ENCODE data around the gene UBL7.

The UBL7 gene

DNA sequence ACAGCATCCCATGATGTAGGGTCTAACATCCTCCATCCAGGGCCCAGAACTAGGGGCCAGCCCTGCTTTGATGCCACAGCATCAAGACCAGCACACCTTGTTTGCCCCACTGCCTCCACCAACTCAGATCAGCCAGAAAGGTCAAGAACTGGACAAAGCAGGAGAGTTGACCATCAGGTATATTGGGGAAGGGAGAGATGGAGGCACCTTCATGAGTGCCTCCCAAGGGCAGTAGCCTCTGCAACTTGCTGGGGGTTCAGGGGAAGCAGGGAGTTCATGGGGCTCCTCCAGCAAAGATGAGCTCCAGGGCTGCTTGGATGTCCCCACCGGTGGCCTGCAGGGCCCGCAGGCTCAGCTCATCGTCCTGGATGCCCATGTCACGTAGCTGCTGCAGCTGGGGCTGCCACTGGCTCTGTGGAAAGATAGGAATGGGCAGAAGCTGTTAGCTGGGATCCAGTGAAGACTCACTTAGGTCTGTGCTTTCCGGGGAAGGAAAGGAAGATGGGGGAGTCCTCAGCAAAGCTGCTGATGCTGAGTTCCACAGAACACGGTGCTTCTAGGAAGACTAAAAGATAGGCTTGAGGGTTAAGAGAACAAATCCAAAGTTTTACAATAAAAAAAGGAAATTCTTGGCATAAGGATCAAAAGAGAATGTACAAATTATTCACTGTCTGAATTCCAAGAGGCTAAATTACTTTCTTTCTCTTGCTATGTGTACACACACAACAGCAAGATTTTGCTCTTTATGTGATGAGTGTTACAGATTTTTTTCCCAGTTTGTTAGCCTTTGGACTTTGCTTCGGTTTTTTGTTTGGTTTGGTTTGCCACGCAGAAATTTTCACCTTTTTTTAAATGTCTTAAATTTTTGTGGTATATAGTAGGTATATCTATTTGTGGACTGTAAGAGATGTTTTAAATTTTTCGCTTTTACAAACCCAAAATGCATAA is 14.9 kb downstream of the UBL7 start:
- no peak overlapping the region for H3K4me3 ChIP-seq (ENCODE audit: low read depth, low read length)
- in situ Hi-C loops (cut with HindIII; ENCODE audit: low sequenced_read_pairs) = no loop called here
- DNase-seq (ENCODE audit: low read depth) = no peak
- TF ChIP-seq, protein P1, sequence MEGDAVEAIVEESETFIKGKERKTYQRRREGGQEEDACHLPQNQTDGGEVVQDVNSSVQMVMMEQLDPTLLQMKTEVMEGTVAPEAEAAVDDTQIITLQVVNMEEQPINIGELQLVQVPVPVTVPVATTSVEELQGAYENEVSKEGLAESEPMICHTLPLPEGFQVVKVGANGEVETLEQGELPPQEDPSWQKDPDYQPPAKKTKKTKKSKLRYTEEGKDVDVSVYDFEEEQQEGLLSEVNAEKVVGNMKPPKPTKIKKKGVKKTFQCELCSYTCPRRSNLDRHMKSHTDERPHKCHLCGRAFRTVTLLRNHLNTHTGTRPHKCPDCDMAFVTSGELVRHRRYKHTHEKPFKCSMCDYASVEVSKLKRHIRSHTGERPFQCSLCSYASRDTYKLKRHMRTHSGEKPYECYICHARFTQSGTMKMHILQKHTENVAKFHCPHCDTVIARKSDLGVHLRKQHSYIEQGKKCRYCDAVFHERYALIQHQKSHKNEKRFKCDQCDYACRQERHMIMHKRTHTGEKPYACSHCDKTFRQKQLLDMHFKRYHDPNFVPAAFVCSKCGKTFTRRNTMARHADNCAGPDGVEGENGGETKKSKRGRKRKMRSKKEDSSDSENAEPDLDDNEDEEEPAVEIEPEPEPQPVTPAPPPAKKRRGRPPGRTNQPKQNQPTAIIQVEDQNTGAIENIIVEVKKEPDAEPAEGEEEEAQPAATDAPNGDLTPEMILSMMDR (IDR thresholded peaks at IDR 0.05; ENCODE audit: low read depth, low read length, missing control alignments) = no peak

DNA sequence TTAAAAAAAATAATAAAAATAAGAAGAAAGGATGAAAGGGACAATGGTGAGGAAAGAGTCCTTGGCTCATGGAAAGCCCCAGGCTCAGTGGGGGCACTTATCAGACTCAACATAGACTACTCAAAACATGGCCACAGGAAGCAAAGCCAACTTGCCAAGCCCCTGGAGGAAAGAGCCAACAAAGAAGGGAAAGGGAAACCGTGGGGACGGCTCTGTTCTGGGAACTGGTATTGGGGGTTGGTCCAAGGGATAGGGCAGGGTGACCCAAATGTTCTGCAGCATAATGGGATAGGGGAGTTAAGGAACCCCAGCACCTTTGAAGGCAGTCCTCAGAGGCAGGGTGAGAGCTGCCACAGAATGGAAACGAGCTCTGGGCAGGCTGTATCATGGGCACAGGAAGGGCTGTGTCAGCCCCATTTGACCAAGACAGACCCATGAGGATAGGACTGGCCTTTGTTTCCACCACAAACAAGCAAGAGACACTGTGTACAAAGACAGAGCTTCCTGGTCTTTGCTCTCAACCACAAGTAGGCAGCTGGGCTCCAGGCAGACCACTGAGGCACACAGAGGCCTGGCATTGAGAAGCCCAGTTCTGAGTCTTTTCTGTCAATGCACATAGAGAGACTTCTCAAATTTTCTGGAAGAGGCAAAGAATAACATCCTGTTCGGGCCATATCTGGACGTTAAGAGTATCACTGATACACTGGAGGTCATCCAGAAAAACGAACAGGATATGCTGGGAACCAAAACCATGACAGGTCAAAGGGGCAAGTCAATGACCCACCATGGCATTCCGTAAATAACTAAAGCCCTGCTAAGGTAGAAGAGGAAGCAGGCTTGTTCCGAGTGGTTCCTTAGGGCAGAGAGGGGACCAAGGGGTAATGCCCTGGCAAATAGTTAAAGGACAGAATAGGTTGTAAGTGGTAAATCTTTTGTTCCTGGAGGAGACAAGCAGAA is 16.6 kb downstream of the UBL7 start:
- in situ Hi-C loops (cut with HindIII; ENCODE audit: low sequenced_read_pairs) = no loop called here

DNA sequence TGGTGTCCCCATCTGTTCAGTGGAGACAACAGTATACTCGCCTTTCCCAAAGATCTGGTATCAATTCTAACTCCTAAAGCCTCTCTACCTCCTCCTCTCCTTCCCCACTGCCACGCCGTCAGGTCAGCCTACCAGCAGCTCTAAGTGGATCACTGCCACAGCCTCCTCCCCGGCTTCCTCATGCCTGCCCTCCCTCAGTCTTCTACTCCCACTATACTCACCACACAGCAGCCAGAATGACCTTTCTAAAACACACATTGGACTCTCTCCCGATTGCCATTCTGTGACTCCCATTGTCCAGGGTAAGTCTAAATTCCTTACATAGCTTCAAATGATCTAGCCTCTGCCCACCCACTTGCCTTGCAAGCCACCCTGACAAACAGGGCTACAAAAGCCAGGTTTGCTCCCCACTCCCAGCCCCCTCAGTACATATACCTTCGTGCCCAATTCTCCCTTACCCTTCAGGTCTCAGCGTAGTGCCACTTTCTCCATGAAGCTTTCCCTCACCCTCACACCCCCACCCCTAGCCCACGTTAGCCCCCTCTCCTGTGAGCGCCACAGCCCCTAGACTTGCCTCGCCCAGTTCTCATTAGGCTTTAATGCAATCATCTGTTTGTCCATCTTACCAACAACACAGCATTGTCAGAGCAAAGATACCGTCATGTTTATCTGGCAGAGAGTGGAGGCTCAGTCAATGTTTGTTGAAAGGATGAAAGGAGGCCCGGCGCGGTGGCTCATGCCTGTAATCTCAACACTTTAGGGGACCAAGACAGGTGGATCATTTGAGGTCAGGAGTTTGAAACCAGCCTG is 17.7 kb downstream of the UBL7 start:
- H3K4me3 ChIP-seq (ENCODE audit: low read depth, low read length) = no peak overlapping the region
- in situ Hi-C loops (cut with HindIII; ENCODE audit: low sequenced_read_pairs) = no loop called here
- DNase-seq (ENCODE audit: low read depth) = no peak
- TF ChIP-seq, protein P1 (IDR thresholded peaks at IDR 0.05; ENCODE audit: low read depth, low read length, missing control alignments) = no peak

More for the DNA sequence above, 16.6 kb downstream of the UBL7 start:
- DNase-seq (ENCODE audit: low read depth) = no peak
- no peak overlapping the region for H3K4me3 ChIP-seq (ENCODE audit: low read depth, low read length)
- TF ChIP-seq, protein P1 (IDR thresholded peaks at IDR 0.05; ENCODE audit: low read depth, low read length, missing control alignments) = no peak

- DNase-seq (ENCODE audit: low read depth) = no peak
- in situ Hi-C loops (cut with HindIII; ENCODE audit: low sequenced_read_pairs) = no loop called here
- TF ChIP-seq, protein P1 (IDR thresholded peaks at IDR 0.05; ENCODE audit: low read depth, low read length, missing control alignments) = no peak
- no peak overlapping the region for H3K4me3 ChIP-seq (ENCODE audit: low read depth, low read length)
Observed at GRCh38 chr15:74442604-74443003, 18.4 kb downstream of the UBL7 start.

DNA sequence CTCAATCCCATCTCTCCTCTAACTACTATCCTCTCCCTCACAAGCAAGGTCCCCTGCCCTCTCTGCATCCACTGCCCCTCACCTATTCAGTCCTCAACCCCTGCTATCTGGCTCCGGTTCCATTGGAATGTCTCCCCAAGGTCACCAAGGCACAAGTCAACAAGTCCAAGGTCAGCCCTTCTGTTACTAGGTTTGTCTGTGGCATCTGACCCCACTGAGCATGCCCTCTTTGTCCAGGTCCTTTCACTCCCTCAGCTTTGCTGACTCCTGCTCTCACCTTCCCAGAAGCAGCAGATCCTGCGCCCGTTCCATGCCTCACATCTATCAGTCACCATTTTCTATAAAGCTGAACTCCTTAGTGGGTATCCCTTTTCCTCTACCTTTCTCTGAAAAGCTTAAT is 18.9 kb downstream of the UBL7 start:
- TF ChIP-seq, protein P1 (IDR thresholded peaks at IDR 0.05; ENCODE audit: low read depth, low read length, missing control alignments) = no peak
- DNase-seq (ENCODE audit: low read depth) = no peak
- in situ Hi-C loops (cut with HindIII; ENCODE audit: low sequenced_read_pairs) = no loop called here
- no peak overlapping the region for H3K4me3 ChIP-seq (ENCODE audit: low read depth, low read length)
